Kidney epithelial cell (primary cell): ENCODE measurements around the gene ANXA11. TPM values are rescaled to one million over a fixed set of nuclear protein-coding genes. Genes with fewer than 3 reads are reported as not detected.

Source experiments
- DNase-seq: peaks from one replicate; pipeline ENCODE4 v3.0.0-alpha.2; 2010; ENCODE audit warnings: low read depth
- H3K27me3 ChIP-seq: 2 replicates; pipeline ENCODE4 v1.6.0; 2011; ENCODE audit warnings: low read length; ENCODE audit not compliant: control insufficient read depth, insufficient read depth
- H3K36me3 ChIP-seq: 2 replicates; pipeline ENCODE4 v1.5.1; 2011; ENCODE audit warnings: low read length; ENCODE audit not compliant: control insufficient read depth, insufficient read depth
- H3K4me3 ChIP-seq: 2 replicates; pipeline ENCODE4 v1.5.1; 2011; ENCODE audit warnings: low read depth, mild to moderate bottlenecking, control low read depth, low read length
- total RNA-seq: library from RNA; depleted of rRNA; stranded (reverse); fragments of >200 nt; gene quantifications from 2 replicates; pipeline ENCODE4 v1.2.3, GENCODE V29; 2015
- TF ChIP-seq, protein P1 (sequence below): IDR thresholded peaks from 2 replicates; pipeline ENCODE4 v1.5.1; 2011; ENCODE audit warnings: mild to moderate bottlenecking, moderate library complexity, low read length, control low read depth, inconsistent platforms; ENCODE audit not compliant: insufficient read depth, poor library complexity, severe bottlenecking

Gene ANXA11
- total RNA-seq, 1 donor from 2014 or later, result 182 TPM

GRCh38 chr10:80160361-80161320, 44.7 kb downstream of the ANXA11 start:
- Histone ChIP-seq H3K36me3 (peaks cover 3% of the 10 kb centered on the region), H3K4me3 (no peak overlapping the region), H3K27me3 (no peaks in the 10 kb centered on the region)
- TF ChIP-seq, protein P1, sequence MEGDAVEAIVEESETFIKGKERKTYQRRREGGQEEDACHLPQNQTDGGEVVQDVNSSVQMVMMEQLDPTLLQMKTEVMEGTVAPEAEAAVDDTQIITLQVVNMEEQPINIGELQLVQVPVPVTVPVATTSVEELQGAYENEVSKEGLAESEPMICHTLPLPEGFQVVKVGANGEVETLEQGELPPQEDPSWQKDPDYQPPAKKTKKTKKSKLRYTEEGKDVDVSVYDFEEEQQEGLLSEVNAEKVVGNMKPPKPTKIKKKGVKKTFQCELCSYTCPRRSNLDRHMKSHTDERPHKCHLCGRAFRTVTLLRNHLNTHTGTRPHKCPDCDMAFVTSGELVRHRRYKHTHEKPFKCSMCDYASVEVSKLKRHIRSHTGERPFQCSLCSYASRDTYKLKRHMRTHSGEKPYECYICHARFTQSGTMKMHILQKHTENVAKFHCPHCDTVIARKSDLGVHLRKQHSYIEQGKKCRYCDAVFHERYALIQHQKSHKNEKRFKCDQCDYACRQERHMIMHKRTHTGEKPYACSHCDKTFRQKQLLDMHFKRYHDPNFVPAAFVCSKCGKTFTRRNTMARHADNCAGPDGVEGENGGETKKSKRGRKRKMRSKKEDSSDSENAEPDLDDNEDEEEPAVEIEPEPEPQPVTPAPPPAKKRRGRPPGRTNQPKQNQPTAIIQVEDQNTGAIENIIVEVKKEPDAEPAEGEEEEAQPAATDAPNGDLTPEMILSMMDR, result no peak
- DNase-seq, result no peak

- Histone ChIP-seq H3K36me3 (peaks cover 3% of the 10 kb centered on the region), H3K4me3 (no peak overlapping the region), H3K27me3 (no peaks in the 10 kb centered on the region)
- DNase-seq, result no peak
- TF ChIP-seq, protein P1, result no peak
Observed at GRCh38 chr10:80159166-80159873, 46.0 kb downstream of the ANXA11 start.

GRCh38 chr10:80158598-80159127, 46.7 kb downstream of the ANXA11 start:
- DNase-seq, result peak; percentile 86
- Histone ChIP-seq H3K36me3 (peaks cover 3% of the 10 kb centered on the region), H3K27me3 (no peaks in the 10 kb centered on the region), H3K4me3 (no peak overlapping the region)
- TF ChIP-seq, protein P1, result no peak

DNA sequence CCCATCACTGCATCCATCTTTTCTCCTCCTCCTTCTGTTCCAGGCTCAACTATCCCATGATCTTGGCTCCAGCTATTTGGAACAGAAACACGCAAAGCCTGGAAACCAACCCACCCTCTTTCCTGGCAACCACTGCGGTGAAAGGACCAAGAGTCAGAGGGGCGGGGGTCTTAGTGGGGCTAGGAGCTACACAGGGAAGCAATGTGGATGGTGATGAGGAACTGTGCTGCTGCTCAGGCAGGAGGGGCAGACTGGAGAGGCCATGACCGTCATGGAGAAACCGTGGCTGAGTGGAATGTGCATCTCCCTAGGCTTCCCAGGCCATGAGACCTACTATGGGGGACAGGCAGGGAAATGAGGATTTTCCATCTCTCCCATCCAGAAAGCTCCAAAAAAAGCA, 47.2 kb downstream of the ANXA11 start:
- Histone ChIP-seq H3K27me3 (no peaks in the 10 kb centered on the region), H3K36me3 (peaks cover 3% of the 10 kb centered on the region), H3K4me3 (no peak overlapping the region)
- TF ChIP-seq, protein P1, result no peak
- DNase-seq, result no peak

DNA sequence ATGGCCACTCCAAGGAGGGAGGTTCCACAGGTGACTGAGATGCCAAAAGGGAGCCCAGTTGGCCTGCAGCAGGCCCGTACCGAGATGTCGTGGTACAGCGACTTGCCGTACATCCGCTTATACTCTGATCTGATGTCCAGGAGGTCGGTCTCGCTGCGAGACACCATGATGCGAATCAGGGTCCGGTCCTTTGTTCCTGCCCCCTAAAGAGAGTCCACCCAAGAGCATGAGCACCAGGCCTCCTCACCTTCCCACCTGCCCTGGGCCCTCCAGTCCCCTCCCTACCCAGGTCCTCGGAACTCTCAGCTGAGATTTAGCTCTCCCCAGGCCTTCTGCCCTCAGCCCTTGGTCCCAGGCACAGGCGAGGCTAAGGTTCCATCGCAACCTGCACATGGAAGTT, 47.8 kb downstream of the ANXA11 start:
- Histone ChIP-seq H3K4me3 (no peak overlapping the region), H3K27me3 (no peaks in the 10 kb centered on the region), H3K36me3 (peaks cover 3% of the 10 kb centered on the region)
- TF ChIP-seq, protein P1, result no peak
- DNase-seq, result no peak
